Aorta (tissue), 5 donors: ENCODE measurements around the gene SH3GLB2. TPM values are rescaled to one million over a fixed set of nuclear protein-coding genes. Genes with fewer than 3 reads are reported as not detected.

ENCODE experiments used
- ATAC-seq: fragments of 200-7000 bp; cut with Tn5 transposase; one replicate; pipeline ENCODE4 v1.9.1; 2022; ENCODE audit warnings: moderate library complexity; ENCODE audit not compliant: low FRiP score
- DNase-seq, 2 donors: peaks; one replicate each; pipeline ENCODE4 v3.0.0-alpha.2; 2020
- H3K27ac ChIP-seq, 2 donors: one replicate each; pipeline ENCODE4 v1.5.1; 2013; ENCODE audit warnings: low read length in 2 of 2, mild to moderate bottlenecking in 2 of 2, moderate library complexity in 2 of 2, control low read depth in 1 of 2, inconsistent platforms in 1 of 2, low read depth in 1 of 2
- H3K27me3 ChIP-seq, 2 donors: one replicate each; pipeline ENCODE4 v1.6.1; 2013; ENCODE audit warnings: control low read depth in 1 of 2, low read length in 1 of 2, mild to moderate bottlenecking in 1 of 2, moderate library complexity in 1 of 2; ENCODE audit not compliant: insufficient read depth in 2 of 2, control insufficient read depth in 1 of 2
- H3K36me3 ChIP-seq, 2 donors: one replicate each; pipeline ENCODE4 v1.6.1; 2013; ENCODE audit warnings: control low read depth in 1 of 2, low read length in 1 of 2, mild to moderate bottlenecking in 1 of 2; ENCODE audit not compliant: insufficient read depth in 2 of 2, control insufficient read depth in 1 of 2
- H3K4me1 ChIP-seq, 2 donors: one replicate each; pipeline ENCODE4 v1.6.1; 2013; ENCODE audit warnings: low read length in 2 of 2, control low read depth in 1 of 2, mild to moderate bottlenecking in 1 of 2, moderate library complexity in 1 of 2; ENCODE audit not compliant: insufficient read depth in 2 of 2, control insufficient read depth in 1 of 2
- H3K4me3 ChIP-seq, 2 donors: one replicate each; pipeline ENCODE4 v1.5.1; 2013; ENCODE audit warnings: low read length in 2 of 2, control low read depth in 1 of 2, mild to moderate bottlenecking in 1 of 2
- H3K9me3 ChIP-seq: one replicate; pipeline ENCODE4 v1.6.1; 2013; ENCODE audit warnings: mild to moderate bottlenecking, low read length; ENCODE audit not compliant: control insufficient read depth
- WGBS, 2 donors: extraction: QIAGEN DNeasy Blood & Tissue Kit; methylation state at CpG; one replicate each; pipeline ENCODE4 v1.1.7; 2013; 5-methylcytosine and 5-hydroxymethylcytosine counted together
- intact Hi-C, 2 donors: fragments of 100-400 bp; cut with DNase I; formaldehyde crosslinking; loops; one replicate each; pipeline versions ENCODE4 v1.14.2 to v1.15.0; 2022
- polyA plus RNA-seq, 2 donors: library from polyadenylated mRNA; stranded (reverse); fragments of 200-250 nt; gene quantifications; one replicate each; pipeline ENCODE4 v1.2.3, GENCODE V29; 2013
- total RNA-seq, 2 donors: library from RNA; stranded (reverse); fragmentation: NEBNext Ultra II Directional; extraction: Animal tissue kit (Norgen Biotek cat#: 25700); gene quantifications; one replicate each; pipeline ENCODE4 v1.2.1, GENCODE V29; 2021
- donor health status: healthy with polysubstance abuse.
- donor health status: Bipolar disorder and iron deficiency.
- donor health status: DM: no; HTN: no; CAD: no.
- donor health status: DM: no; HTN: no; CAD: no.
- donor health status: DM: yes; HTN: yes; CAD: no.

Gene SH3GLB2
- total and polyA plus RNA-seq, 4 donors = 34.4 to 232 (median 85.8) TPM

- H3K27ac ChIP-seq = no peak overlapping the region
- peak; percentile 30 for ATAC-seq
- 70 to 74% methylated on average over 21 of the region's 21 CpGs for WGBS, 2 donors
- no peaks in the 10 kb centered on the region for H3K4me1 ChIP-seq
- no peaks in the 10 kb centered on the region for H3K27me3 ChIP-seq
- no peaks in the 10 kb centered on the region for H3K36me3 ChIP-seq
- DNase-seq = no peak
- no peaks in the 10 kb centered on the region for H3K9me3 ChIP-seq
- H3K4me3 ChIP-seq = no peak overlapping the region
- intact Hi-C loops = no loop called here
Measured at GRCh38 chr9:129070696-129071525, 42.8 kb upstream of the SH3GLB2 start.

GRCh38 chr9:129069862-129070641 is 41.9 kb upstream of the SH3GLB2 start:
- DNase-seq (no peak), ATAC-seq (no peak)
- no peaks in the 10 kb centered on the region for H3K27me3 ChIP-seq
- H3K4me1 ChIP-seq = no peaks in the 10 kb centered on the region
- no peaks in the 10 kb centered on the region for H3K36me3 ChIP-seq
- 83 to 88% methylated on average over 26 of the region's 26 CpGs for WGBS, 2 donors
- no peaks in the 10 kb centered on the region for H3K9me3 ChIP-seq
- intact Hi-C loops = no loop called here
- no peak overlapping the region for H3K4me3 ChIP-seq
- no peak overlapping the region for H3K27ac ChIP-seq

GRCh38 chr9:129068990-129069861 is 41.1 kb upstream of the SH3GLB2 start:
- no peak overlapping the region for H3K27ac ChIP-seq

GRCh38 chr9:129068110-129068509 is 40.0 kb upstream of the SH3GLB2 start:
- no peak overlapping the region for H3K27ac ChIP-seq
- no peaks in the 10 kb centered on the region for H3K4me1 ChIP-seq
- no peak for DNase-seq
- H3K36me3 ChIP-seq = peaks cover 0 to 2% of the 10 kb centered on the region in 2 donors
- intact Hi-C loops = no loop called here
- ATAC-seq = no peak
- no peaks in the 10 kb centered on the region for H3K27me3 ChIP-seq
- H3K9me3 ChIP-seq = no peaks in the 10 kb centered on the region
- H3K4me3 ChIP-seq = no peak overlapping the region
- 90 to 91% methylated on average over 19 of the region's 19 CpGs for WGBS, 2 donors

More at GRCh38 chr9:129068990-129069861, 41.1 kb upstream of the SH3GLB2 start:
- no peak overlapping the region for H3K4me3 ChIP-seq
- peaks cover 0 to 2% of the 10 kb centered on the region in 2 donors for H3K36me3 ChIP-seq
- 80 to 88% methylated on average over 29 to 31 of the region's 31 CpGs for WGBS, 2 donors
- ATAC-seq (peak; percentile 20), DNase-seq (peak in 1 of 2 donors; percentile 83)
- no peaks in the 10 kb centered on the region for H3K27me3 ChIP-seq
- no peaks in the 10 kb centered on the region for H3K9me3 ChIP-seq
- H3K4me1 ChIP-seq = no peaks in the 10 kb centered on the region
- intact Hi-C loops = no loop called here

GRCh38 chr9:129064499-129064908 is 36.4 kb upstream of the SH3GLB2 start:
- WGBS, 2 donors = 96 to 98% methylated on average over 8 of the region's 8 CpGs
- Histone ChIP-seq H3K9me3 (no peaks in the 10 kb centered on the region), H3K4me1 (no peaks in the 10 kb centered on the region), H3K4me3 (no peak overlapping the region), H3K27me3 (no peaks in the 10 kb centered on the region), H3K27ac (no peak overlapping the region), H3K36me3 (peaks cover 0 to 4% of the 10 kb centered on the region in 2 donors)
- ATAC-seq (no peak), DNase-seq (no peak)
- intact Hi-C loops = no loop called here

- no peak for ATAC-seq
- H3K36me3 ChIP-seq = peaks cover 0 to 6% of the 10 kb centered on the region in 2 donors
- H3K9me3 ChIP-seq = no peaks in the 10 kb centered on the region
- DNase-seq = no peak
- WGBS, 2 donors = 85 to 92% methylated on average over 9 of the region's 9 CpGs
- H3K27me3 ChIP-seq = no peaks in the 10 kb centered on the region
- no peak overlapping the region for H3K4me3 ChIP-seq
- H3K4me1 ChIP-seq = no peaks in the 10 kb centered on the region
- no peak overlapping the region for H3K27ac ChIP-seq
- intact Hi-C loops = no loop called here
Measured at GRCh38 chr9:129063061-129063460, 34.9 kb upstream of the SH3GLB2 start.

GRCh38 chr9:129060991-129061390 is 32.9 kb upstream of the SH3GLB2 start:
- DNase-seq = no peak
- Histone ChIP-seq H3K4me1 (no peaks in the 10 kb centered on the region), H3K27ac (no peak overlapping the region), H3K27me3 (no peaks in the 10 kb centered on the region), H3K9me3 (no peaks in the 10 kb centered on the region), H3K4me3 (no peak overlapping the region), H3K36me3 (peaks cover 0 to 6% of the 10 kb centered on the region in 2 donors)
- WGBS, 2 donors = 92 to 95% methylated on average over 12 of the region's 12 CpGs
- intact Hi-C loops = no loop called here
- ATAC-seq = no peak
